GM19351 (cell line): ENCODE data around the gene RIMS4.
"Not testable (repeated sequence)": the region's sequence is repeated elsewhere in the genome, so short reads cannot be mapped to it uniquely, and the experiment has no call there.

ENCODE experiments used
- ATAC-seq: cut with Tn5 transposase; IDR thresholded peaks from one replicate; pipeline ENCODE4 v1.9.1; 2021; ENCODE audit warnings: mild to moderate bottlenecking, moderate library complexity; ENCODE audit not compliant: unreplicated experiment

The RIMS4 gene

GRCh38 chr20:44830995-44831394, 20.6 kb upstream of the RIMS4 start:
- no peak for ATAC-seq

GRCh38 chr20:44830523-44830922, 20.2 kb upstream of the RIMS4 start:
- ATAC-seq = no peak

DNA sequence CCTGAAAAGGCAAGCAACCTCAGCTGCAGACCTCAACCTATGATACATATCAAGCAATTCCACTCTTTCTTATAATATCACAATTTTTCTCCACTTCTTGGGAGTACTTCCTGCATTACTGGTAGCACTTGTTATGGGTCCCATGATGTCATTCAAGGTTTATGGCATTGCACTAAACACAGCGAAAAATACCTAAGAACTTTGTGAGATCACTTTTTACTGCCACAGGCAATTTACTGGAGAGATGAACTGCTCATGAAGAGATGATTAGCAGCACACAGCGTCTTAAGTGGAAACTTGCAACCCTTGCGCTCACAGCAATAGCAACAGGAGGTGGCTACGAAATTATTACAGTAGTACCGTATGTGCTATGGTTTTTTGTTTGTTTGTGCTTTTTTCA, 19.3 kb upstream of the RIMS4 start:
- no peak for ATAC-seq

- ATAC-seq = no peak
These were observed 18.3 kb upstream of the RIMS4 start for GRCh38 chr20:44828640-44829039.

GRCh38 chr20:44827401-44827800, 17.1 kb upstream of the RIMS4 start:
- ATAC-seq = no peak

DNA sequence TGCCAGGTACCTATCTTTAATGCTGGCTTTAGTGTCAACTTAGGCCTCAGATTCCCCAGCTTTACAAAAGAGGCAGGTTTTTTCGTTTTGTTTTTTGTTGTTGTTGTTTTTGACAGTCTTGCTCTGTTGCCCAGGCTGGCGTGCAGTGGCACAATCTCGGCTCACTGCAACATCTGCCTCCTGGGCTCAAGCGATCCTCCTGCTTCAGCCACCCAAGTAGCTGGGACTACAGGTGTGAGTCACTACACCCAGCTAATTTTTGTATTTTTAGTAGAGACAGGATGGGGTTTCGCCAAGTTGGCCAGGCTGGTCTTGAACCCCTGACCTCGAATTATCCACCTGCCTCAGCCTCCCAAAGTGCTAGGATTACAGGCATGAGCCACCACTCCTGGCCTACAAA, 11.2 kb upstream of the RIMS4 start:
- not testable (repeated sequence) for ATAC-seq

DNA sequence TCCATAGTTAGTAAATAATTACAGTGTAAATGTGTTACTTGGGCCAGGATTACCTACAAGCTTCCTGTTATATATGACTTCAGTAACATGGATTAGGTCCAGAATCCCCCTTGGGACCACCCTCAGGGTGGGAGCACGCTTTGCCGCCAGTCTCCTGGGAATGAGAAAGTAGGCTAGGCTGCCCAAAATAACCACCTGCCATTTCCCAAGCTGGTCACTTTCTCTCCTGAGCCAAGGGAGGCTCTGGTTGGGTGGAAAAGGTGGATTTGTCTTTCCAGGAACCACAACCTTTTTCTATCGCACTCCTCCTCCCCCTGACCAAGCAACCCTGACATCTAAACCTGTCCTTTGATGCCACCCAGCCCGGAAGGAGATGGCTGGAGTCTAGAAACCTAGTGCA, 9.6 kb upstream of the RIMS4 start:
- ATAC-seq = no peak

GRCh38 chr20:44817143-44817910, 7.0 kb upstream of the RIMS4 start:
- ATAC-seq = no peak

DNA sequence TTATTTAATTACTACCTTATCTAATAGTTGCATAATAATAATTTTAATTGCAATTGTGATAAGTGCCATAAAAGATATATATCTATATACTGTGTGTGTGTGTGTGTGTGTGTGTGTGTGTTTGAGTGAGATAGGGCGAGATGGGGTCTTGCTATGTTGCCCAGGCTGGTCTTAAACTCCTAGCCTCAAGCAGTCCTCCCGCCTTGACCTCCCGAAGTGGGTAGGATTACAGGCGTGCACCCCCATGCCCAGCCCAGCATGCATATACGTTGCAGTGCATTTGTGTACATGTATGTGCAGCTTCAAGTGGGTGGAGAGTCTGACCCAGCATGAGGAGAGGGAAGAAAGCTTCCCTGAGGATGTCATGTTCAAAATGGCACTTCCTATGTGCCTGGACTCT, 4.6 kb upstream of the RIMS4 start:
- ATAC-seq = no peak

DNA sequence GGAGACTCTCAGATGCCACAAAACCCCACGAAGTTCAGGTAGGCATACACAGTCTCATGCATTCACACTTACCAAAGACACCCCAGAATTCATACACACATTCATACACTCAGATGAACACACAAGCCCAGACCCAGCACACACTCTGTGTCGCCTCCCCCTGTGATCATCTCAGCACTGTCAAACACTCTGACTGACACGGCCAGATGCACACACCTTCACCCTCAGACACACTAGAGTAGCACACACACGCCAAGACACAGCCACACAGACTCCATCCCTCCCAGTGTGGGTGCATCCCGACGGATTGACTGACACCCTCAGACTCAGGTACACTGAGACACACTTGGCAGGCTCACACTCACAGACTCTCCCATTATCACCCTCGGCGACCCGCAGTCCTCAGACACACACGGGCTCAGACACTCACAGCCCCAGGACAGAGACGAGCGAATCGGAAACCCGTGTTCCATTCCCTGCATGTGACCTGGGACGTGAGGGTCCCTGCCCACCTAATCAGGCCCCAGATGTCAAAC, 872 bp upstream of the RIMS4 start:
- no peak for ATAC-seq

DNA sequence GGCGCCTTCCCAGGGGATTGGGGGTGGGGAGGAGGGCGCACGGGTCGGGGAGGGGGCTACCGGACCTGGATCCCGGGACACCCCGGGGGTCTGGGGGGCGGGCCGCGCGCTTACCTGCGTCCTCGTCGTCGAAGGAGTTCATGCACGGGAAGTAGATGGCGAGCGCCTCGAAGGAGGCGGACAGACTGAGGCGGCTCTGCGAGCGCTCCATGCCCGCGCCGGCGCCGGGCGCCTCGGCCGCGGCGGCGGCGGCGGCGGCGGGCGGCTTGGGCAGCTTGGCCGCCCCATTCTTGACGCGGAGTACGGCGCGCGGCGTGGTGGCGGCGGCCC, 320 bp downstream of the RIMS4 start:
- ATAC-seq = no peak

- ATAC-seq = no peak
These were observed 826 bp downstream of the RIMS4 start for GRCh38 chr20:44809380-44810060.

- ATAC-seq = no peak
These were observed 2.7 kb downstream of the RIMS4 start for GRCh38 chr20:44807684-44808056.

GRCh38 chr20:44807051-44807683, 3.2 kb downstream of the RIMS4 start:
- ATAC-seq = no peak

DNA sequence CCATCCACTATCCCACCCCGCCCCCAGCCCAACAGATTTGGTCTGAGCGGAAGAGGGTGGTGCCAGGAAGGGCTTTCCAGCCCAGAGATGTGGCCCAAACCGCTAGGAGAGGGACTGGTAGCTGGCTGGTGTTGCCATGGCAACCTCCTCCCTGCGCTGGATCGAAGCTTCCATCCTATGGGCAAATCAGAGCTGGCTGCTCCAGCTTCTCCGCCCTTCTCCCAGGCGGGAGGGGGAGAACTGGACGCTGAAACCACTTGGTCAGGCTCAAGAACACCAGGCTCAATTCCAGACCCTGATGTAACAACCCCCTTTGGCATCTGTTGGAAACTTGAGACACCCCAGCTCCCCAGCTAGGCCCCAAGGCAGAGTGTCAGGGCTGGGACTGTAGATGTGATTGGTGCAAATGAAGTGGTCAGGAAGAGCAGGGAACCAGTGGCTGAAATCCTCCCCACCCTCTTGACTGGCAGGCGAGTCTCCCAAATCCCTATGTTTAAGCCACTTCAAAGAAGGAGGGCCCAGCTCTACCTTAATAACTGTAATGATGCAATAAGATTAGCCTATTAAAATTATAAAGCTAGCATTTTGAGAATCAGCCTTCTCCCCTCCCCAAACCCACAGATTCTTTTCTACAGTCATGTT, 4.2 kb downstream of the RIMS4 start:
- ATAC-seq = no peak

- ATAC-seq = no peak
These were observed 4.9 kb downstream of the RIMS4 start for GRCh38 chr20:44805335-44805978.

DNA sequence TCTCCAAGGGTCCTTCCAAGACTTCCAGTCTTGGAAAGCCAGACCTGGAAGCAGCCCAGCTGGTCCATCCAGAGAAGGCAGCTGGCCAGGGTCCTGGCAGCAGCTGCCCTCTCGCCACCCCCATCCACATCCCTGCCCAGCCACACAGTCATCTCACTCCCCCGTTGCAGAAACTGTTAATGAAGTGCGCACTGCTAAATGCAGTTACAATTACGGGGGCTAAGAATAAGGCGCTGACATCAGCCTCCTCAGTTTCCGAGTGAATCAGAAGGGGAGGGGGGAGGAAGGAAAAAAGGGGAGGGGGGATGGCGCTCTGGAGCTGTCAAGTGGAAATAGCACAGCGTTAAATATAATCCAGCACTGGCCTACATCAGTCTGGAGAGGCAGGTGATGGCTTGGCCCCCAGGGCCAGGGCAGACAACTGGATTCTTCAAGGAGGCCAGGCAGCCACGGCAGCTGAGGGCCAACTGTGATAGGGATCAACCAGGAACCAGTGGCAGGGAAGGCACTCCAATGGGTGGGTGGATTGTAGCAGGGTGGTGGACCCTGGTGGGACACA, 6.9 kb downstream of the RIMS4 start:
- ATAC-seq = no peak

DNA sequence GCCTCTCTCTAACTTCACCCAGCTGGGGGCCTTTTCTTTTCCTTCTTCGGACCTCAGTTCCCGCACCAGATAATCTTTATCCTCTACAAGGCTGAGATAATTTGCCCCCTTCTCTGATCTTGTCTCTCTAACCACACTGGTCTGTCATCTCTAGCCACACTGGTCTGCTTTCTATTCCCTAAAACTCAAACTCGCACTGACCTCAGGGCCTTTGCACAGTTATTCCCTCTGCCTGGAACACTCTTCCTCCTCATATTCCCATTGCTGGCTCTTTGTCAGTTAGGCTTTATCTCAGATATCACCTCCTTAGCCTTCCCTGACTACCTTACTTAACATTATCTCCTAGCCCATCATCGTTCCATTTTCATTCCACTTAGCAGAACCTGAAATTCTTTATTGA, 7.6 kb downstream of the RIMS4 start:
- no peak for ATAC-seq

- no peak for ATAC-seq
These were observed 9.8 kb downstream of the RIMS4 start for GRCh38 chr20:44800391-44801046.

DNA sequence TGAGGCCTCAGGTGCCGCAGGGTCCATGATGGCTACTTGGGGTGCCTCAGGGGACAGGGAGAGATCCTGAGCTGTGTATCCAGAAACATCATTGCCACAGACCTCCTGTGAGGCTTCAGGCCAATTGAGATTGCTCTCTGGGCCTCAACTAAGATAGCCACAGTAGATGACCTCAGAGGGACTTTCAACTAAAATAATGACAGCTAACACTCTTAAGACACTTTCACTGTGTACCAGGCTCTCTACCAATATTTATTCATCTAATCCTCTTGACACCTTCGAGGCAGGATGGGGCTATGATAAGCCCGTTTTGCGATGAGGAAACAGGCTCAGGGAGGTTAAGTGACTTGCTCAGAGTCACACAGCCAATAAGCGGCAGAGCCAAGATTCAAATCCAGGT, 10.7 kb downstream of the RIMS4 start:
- no peak for ATAC-seq
